Jurkat, Clone E6-1 (cell line): ENCODE measurements around the gene CELF4.

Source experiments
- DNase-seq: peaks from one replicate; pipeline ENCODE4 v3.0.0-alpha.2; 2011; ENCODE audit warnings: low read depth, low spot score
- H3K4me3 ChIP-seq: 2 replicates; pipeline ENCODE4 v1.5.1; 2011; ENCODE audit warnings: mild to moderate bottlenecking, low read length, control low read depth, moderate library complexity

Gene CELF4

GRCh38 chr18:37577051-37577611, 11.5 kb upstream of the CELF4 start:
- no peak overlapping the region for H3K4me3 ChIP-seq
- no peak for DNase-seq

- no peak for DNase-seq
- no peak overlapping the region for H3K4me3 ChIP-seq
Measured at GRCh38 chr18:37575646-37576045, 10.0 kb upstream of the CELF4 start.

- no peak for DNase-seq
- H3K4me3 ChIP-seq: no peak overlapping the region
Measured at GRCh38 chr18:37574113-37574512, 8.5 kb upstream of the CELF4 start.

- no peak for DNase-seq
Measured at GRCh38 chr18:37572736-37573135, 7.1 kb upstream of the CELF4 start.

GRCh38 chr18:37571266-37571665, 5.7 kb upstream of the CELF4 start:
- no peak for DNase-seq
- H3K4me3 ChIP-seq: no peak overlapping the region

More at GRCh38 chr18:37572736-37573135, 7.1 kb upstream of the CELF4 start:
- no peak overlapping the region for H3K4me3 ChIP-seq

- H3K4me3 ChIP-seq: no peak overlapping the region
- DNase-seq: no peak
Measured at GRCh38 chr18:37570336-37570930, 4.8 kb upstream of the CELF4 start.

- no peak for DNase-seq
- H3K4me3 ChIP-seq: no peak overlapping the region
Measured at GRCh38 chr18:37568671-37569070, 3.1 kb upstream of the CELF4 start.

GRCh38 chr18:37567994-37568359, 2.4 kb upstream of the CELF4 start:
- no peak for DNase-seq
- H3K4me3 ChIP-seq: no peak overlapping the region

- no peak overlapping the region for H3K4me3 ChIP-seq
- no peak for DNase-seq
Measured at GRCh38 chr18:37567061-37567993, 1.7 kb upstream of the CELF4 start.

GRCh38 chr18:37566479-37567060, 972 bp upstream of the CELF4 start:
- no peak for DNase-seq

GRCh38 chr18:37565977-37566478, 430 bp upstream of the CELF4 start:
- no peak overlapping the region for H3K4me3 ChIP-seq
- DNase-seq: no peak

More at GRCh38 chr18:37566479-37567060, 972 bp upstream of the CELF4 start:
- no peak overlapping the region for H3K4me3 ChIP-seq

- no peak overlapping the region for H3K4me3 ChIP-seq
Measured at GRCh38 chr18:37564711-37565100, 892 bp downstream of the CELF4 start.

GRCh38 chr18:37563931-37564392, 1.6 kb downstream of the CELF4 start:
- no peak for DNase-seq
- no peak overlapping the region for H3K4me3 ChIP-seq

More at GRCh38 chr18:37564711-37565100, 892 bp downstream of the CELF4 start:
- no peak for DNase-seq

GRCh38 chr18:37561986-37562385, 3.6 kb downstream of the CELF4 start:
- no peak for DNase-seq
- no peak overlapping the region for H3K4me3 ChIP-seq

GRCh38 chr18:37560003-37560402, 5.6 kb downstream of the CELF4 start:
- no peak for DNase-seq
- no peak overlapping the region for H3K4me3 ChIP-seq

- DNase-seq: no peak
- H3K4me3 ChIP-seq: no peak overlapping the region
Measured at GRCh38 chr18:37559194-37559593, 6.4 kb downstream of the CELF4 start.

GRCh38 chr18:37554399-37554787, 11.2 kb downstream of the CELF4 start:
- DNase-seq: no peak

GRCh38 chr18:37553633-37554398, 11.8 kb downstream of the CELF4 start:
- no peak for DNase-seq
- H3K4me3 ChIP-seq: no peak overlapping the region

More at GRCh38 chr18:37554399-37554787, 11.2 kb downstream of the CELF4 start:
- H3K4me3 ChIP-seq: no peak overlapping the region

GRCh38 chr18:37552286-37552685, 13.3 kb downstream of the CELF4 start:
- DNase-seq: no peak
- H3K4me3 ChIP-seq: no peak overlapping the region
